ENCODE results near the gene IZUMO2.

The IZUMO2 gene

GRCh38 chr19:50206191-50206590 is 43.1 kb upstream of the IZUMO2 start:
- Histone ChIP-seq H3K27me3 (ENCODE audit: insufficient read depth, low read length, poor library complexity) (no peaks in the 10 kb centered on the region), H3K4me2 (ENCODE audit: insufficient read depth, low read length) (no peak overlapping the region), H3K79me2 (ENCODE audit: insufficient read depth, low read length) (no peaks in the 10 kb centered on the region), H4K20me1 (ENCODE audit: insufficient read depth, low read length) (no peaks in the 10 kb centered on the region), H3K27ac (ENCODE audit: low read length) (no peak overlapping the region), H3K36me3 (ENCODE audit: insufficient read depth, low read length) (no peaks in the 10 kb centered on the region), H2AFZ (ENCODE audit: low read depth, low read length) (no peak overlapping the region), H3K4me1 (ENCODE audit: insufficient read depth, low read length) (no peaks in the 10 kb centered on the region), H3K9ac (ENCODE audit: low read depth, low read length) (no peak overlapping the region), H3K9me3 (ENCODE audit: insufficient read depth, low read length, severe bottlenecking) (no peaks in the 10 kb centered on the region), H3K4me3 (ENCODE audit: low read depth in 1 of 2, low read length in 2 of 2) (no peak overlapping the region)
- DNase-seq (no peak), ATAC-seq (ENCODE audit: insufficient read depth, low read depth) (no peak)
- TF ChIP-seq CTCF (IDR thresholded peaks at IDR 0.05; ENCODE audit: borderline replicate concordance, extremely low read depth, low read length, poor library complexity, severe bottlenecking): no peak
- no peak for TF ChIP-seq EZH2 (IDR thresholded peaks at IDR 0.05; ENCODE audit: borderline replicate concordance, low read depth, low read length, severe bottlenecking)

DNA sequence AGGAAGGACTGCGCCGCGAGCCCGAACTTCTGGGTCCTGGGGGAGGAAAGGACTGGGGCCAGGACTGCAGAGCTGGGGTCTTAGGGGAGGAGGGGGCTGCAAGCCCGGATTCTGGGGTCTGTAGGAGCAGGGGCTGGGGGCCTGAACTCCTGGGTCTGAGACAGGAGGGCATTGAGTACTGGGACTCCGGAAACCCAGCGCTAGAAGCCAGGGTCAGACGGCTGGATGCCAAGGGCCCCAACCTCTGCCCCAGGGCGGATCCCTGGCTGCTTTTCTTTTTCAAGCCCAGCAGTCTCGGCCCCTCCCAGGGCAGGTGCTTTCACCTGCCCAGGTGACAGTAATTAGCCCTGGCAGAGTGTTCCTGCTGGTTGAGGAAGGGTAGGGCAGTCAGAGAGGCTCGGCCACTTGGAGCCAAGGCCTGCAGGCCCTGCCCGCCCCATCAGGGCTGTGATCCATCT is 42.6 kb upstream of the IZUMO2 start:
- Histone ChIP-seq H4K20me1 (ENCODE audit: insufficient read depth, low read length) (no peaks in the 10 kb centered on the region), H3K9me3 (ENCODE audit: insufficient read depth, low read length, severe bottlenecking) (no peaks in the 10 kb centered on the region), H3K36me3 (ENCODE audit: insufficient read depth, low read length) (no peaks in the 10 kb centered on the region), H3K4me1 (ENCODE audit: insufficient read depth, low read length) (no peaks in the 10 kb centered on the region), H3K79me2 (ENCODE audit: insufficient read depth, low read length) (no peaks in the 10 kb centered on the region), H3K4me2 (ENCODE audit: insufficient read depth, low read length) (no peak overlapping the region), H3K27me3 (ENCODE audit: insufficient read depth, low read length, poor library complexity) (no peaks in the 10 kb centered on the region), H2AFZ (ENCODE audit: low read depth, low read length) (no peak overlapping the region), H3K27ac (ENCODE audit: low read length) (no peak overlapping the region), H3K9ac (ENCODE audit: low read depth, low read length) (no peak overlapping the region), H3K4me3 (ENCODE audit: low read depth in 1 of 2, low read length in 2 of 2) (no peak overlapping the region)
- no peak for ATAC-seq (ENCODE audit: insufficient read depth, low read depth)
- DNase-seq: no peak
- TF ChIP-seq EZH2 (IDR thresholded peaks at IDR 0.05; ENCODE audit: borderline replicate concordance, low read depth, low read length, severe bottlenecking): no peak
- no peak for TF ChIP-seq CTCF (IDR thresholded peaks at IDR 0.05; ENCODE audit: borderline replicate concordance, extremely low read depth, low read length, poor library complexity, severe bottlenecking)

DNA sequence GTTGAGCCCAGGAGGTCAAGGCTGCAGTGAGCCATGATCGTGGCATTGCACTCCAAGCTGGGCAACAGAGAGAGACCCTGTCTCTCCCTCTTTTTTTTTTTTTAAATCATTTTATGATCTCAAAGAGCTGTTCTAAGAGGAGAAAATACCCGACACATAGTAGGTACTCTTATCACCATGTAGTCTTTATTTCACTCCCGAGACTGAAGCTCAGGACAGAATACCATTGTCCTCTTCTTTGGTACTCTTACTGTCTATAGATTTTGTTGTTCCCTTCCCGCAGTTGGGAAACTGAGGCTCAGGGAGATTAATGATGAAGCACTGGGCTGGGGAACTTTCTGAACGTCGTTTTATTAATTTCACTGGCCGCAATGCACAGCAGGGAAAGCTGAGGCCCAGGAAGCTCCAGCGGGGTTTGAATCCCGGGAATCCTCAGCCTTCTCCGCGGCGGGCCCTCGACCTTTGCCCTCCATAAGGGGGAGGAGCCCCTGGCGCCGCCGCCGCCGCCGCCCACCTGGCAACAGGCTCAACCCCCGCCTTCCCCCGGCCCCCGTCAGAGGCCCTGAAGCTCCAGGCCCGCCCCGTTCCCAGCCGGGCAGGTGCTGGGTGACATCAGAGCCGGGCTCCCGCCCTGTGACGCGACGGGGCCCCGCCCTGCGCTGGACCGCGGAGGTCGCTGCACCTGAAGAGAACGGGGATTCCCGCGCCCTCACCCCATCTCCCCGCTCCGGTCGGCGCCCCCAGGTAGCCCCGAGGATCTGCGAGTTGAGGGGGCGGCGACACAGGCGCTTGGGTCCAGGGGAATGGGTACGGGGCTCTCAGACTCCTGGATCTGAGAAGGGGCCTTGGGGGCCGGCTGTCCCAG is 42.0 kb upstream of the IZUMO2 start:
- Histone ChIP-seq H3K36me3 (ENCODE audit: insufficient read depth, low read length) (no peaks in the 10 kb centered on the region), H3K4me1 (ENCODE audit: insufficient read depth, low read length) (no peaks in the 10 kb centered on the region), H4K20me1 (ENCODE audit: insufficient read depth, low read length) (no peaks in the 10 kb centered on the region), H3K27me3 (ENCODE audit: insufficient read depth, low read length, poor library complexity) (no peaks in the 10 kb centered on the region), H3K4me3 (ENCODE audit: low read depth in 1 of 2, low read length in 2 of 2) (no peak overlapping the region), H3K27ac (ENCODE audit: low read length) (no peak overlapping the region), H2AFZ (ENCODE audit: low read depth, low read length) (no peak overlapping the region), H3K9ac (ENCODE audit: low read depth, low read length) (no peak overlapping the region), H3K4me2 (ENCODE audit: insufficient read depth, low read length) (no peak overlapping the region), H3K79me2 (ENCODE audit: insufficient read depth, low read length) (no peaks in the 10 kb centered on the region), H3K9me3 (ENCODE audit: insufficient read depth, low read length, severe bottlenecking) (no peaks in the 10 kb centered on the region)
- DNase-seq: no peak
- no peak for TF ChIP-seq EZH2 (IDR thresholded peaks at IDR 0.05; ENCODE audit: borderline replicate concordance, low read depth, low read length, severe bottlenecking)
- TF ChIP-seq CTCF (IDR thresholded peaks at IDR 0.05; ENCODE audit: borderline replicate concordance, extremely low read depth, low read length, poor library complexity, severe bottlenecking): no peak
- no peak for ATAC-seq (ENCODE audit: insufficient read depth, low read depth)

All from DND-41 (cell line).